ENCODE data around the gene SERPINA3. TPM values are rescaled to one million over a fixed set of nuclear protein-coding genes. Genes with fewer than 3 reads are reported as not detected.

SERPINA3 gene
- total RNA-seq, 1 experiment from 2014 or later: 0.95 TPM

- Histone ChIP-seq H3K27ac (no peak overlapping the region), H3K4me1 (replicated peaks) (peaks cover 23% of the 10 kb centered on the region), H3K4me3 (no peak overlapping the region), H3K36me3 (no peaks in the 10 kb centered on the region), H3K9me3 (replicated peaks) (no peaks in the 10 kb centered on the region), H3K27me3 (replicated peaks) (no peaks in the 10 kb centered on the region)
- DNase-seq (ENCODE audit: low read depth in 1 of 2, low spot score in 2 of 2): peak in 1 of 2 experiments; percentile 28
Measured at GRCh38 chr14:94670692-94671285, 58.6 kb downstream of the SERPINA3 start.

- no peak overlapping the region for H3K27ac ChIP-seq
Measured at GRCh38 chr14:94671870-94672444, 59.8 kb downstream of the SERPINA3 start.

DNA sequence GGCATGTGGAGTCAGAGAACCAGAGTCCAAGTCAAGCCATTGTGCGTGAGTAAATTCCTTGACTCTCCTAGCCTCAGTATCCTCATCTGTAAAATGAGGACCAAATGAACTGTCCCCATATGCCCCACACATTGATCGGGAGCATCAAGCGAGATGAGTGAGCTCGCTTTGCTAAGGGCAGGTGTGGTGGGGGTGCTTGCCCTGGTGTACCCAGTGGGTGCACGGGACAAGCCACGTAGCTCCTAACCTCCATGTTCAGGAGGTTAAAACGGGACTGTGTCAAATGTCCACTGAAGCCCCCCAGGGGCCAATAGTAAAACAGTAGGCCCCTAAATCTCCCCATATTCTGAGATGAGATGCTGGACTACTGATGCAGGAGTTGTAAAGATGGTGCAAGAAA is 60.9 kb downstream of the SERPINA3 start:
- no peak overlapping the region for H3K27ac ChIP-seq
- H3K27me3 ChIP-seq (replicated peaks): no peaks in the 10 kb centered on the region
- H3K4me3 ChIP-seq: no peak overlapping the region
- peak in 1 of 2 experiments; percentile 8 for DNase-seq (ENCODE audit: low read depth in 1 of 2, low spot score in 2 of 2)
- peaks cover 23% of the 10 kb centered on the region for H3K4me1 ChIP-seq (replicated peaks)
- H3K36me3 ChIP-seq: no peaks in the 10 kb centered on the region
- H3K9me3 ChIP-seq (replicated peaks): no peaks in the 10 kb centered on the region

More at GRCh38 chr14:94671870-94672444, 59.8 kb downstream of the SERPINA3 start:
- Histone ChIP-seq H3K4me1 (replicated peaks) (peaks cover 23% of the 10 kb centered on the region), H3K9me3 (replicated peaks) (no peaks in the 10 kb centered on the region), H3K4me3 (no peak overlapping the region), H3K27me3 (replicated peaks) (no peaks in the 10 kb centered on the region), H3K36me3 (no peaks in the 10 kb centered on the region)
- DNase-seq (ENCODE audit: low read depth in 1 of 2, low spot score in 2 of 2): peak; percentile 46 to 57

Other genes starting within 250 kb of the SERPINA3 start
- not detected in 2 replicates for gene SERPINA2, start 245.7 kb upstream of the SERPINA3 start, total RNA-seq (2014; rRNA removed; shearing (Covaris generic))
- 3.9 and 6.9 TPM in 2 replicates for gene SERPINA1, start 223.8 kb upstream of the SERPINA3 start, total RNA-seq (2014; rRNA removed; shearing (Covaris generic))
- not detected in 2 replicates for gene SERPINA11, start 159.6 kb upstream of the SERPINA3 start, total RNA-seq (2014; rRNA removed; shearing (Covaris generic))
- not detected in 2 replicates for gene SERPINA9, start 136.2 kb upstream of the SERPINA3 start, total RNA-seq (2014; rRNA removed; shearing (Covaris generic))
- not detected in 2 replicates for gene SERPINA12, start 102.9 kb upstream of the SERPINA3 start, total RNA-seq (2014; rRNA removed; shearing (Covaris generic))
- gene SERPINA4, start 50.9 kb upstream of the SERPINA3 start, total RNA-seq (2014; rRNA removed; shearing (Covaris generic)): not detected in 2 replicates
- gene SERPINA5, start 31.0 kb upstream of the SERPINA3 start, total RNA-seq (2014; rRNA removed; shearing (Covaris generic)): 0.42 TPM in 1 of 2 replicates, not detected in the other
- gene GSC, start 157.7 kb downstream of the SERPINA3 start, total RNA-seq (2014; rRNA removed; shearing (Covaris generic)): 2.8 and 12.1 TPM in 2 replicates

Measured in SJSA1 (cell line).